Bone marrow (tissue), 2 donors: ENCODE results near the gene MRPS10.
"Not testable (repeated sequence)": the region's sequence is repeated elsewhere in the genome, so short reads cannot be mapped to it uniquely, and the experiment has no call there.

ENCODE experiments used
- DNase-seq, 2 donors: peaks; one replicate each; lab custom pipeline; 2025; lab: John Stamatoyannopoulos, UW

Gene MRPS10

DNA sequence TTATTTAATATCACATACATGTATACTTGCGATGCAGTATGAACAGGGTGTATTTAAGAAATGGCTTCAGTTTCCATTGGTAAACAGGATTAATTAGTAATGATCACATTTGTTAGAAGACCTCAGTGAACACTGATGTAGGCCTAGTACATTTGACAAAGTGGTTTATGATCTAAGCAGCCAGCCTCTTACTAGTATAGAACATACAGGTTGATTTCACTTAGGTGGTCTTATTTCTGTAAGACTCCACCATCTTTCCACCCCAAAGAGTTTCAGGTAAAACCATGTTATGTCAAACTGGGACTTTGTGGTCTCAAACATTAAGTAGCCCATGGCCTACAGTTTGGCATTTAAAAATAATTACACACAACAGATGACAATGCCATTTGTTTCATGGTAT, 20.2 kb upstream of the MRPS10 start:
- no peak for DNase-seq

GRCh38 chr6:42236682-42237473, 19.2 kb upstream of the MRPS10 start:
- DNase-seq = no peak

DNA sequence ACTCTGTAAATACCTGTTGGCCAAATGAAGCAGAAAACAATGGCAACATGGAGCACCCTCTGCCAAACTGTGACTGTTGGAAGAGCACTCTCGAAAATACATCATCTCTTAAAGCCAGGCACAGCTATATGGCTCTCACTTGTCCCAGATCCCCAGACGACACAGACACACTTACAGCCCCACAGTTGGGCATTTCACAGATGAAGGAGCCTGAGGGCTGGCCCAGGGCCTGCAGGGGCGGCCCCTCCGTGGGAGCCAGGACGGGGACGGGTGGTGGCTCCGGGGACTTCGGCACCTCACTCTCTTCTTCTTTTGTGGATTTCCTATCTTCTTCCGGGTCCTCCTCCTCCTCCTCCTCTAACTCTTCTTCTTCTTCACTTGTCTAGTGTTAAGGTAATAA, 18.4 kb upstream of the MRPS10 start:
- no peak for DNase-seq

- no peak for DNase-seq
Measured at GRCh38 chr6:42232035-42232434, 14.4 kb upstream of the MRPS10 start.

DNA sequence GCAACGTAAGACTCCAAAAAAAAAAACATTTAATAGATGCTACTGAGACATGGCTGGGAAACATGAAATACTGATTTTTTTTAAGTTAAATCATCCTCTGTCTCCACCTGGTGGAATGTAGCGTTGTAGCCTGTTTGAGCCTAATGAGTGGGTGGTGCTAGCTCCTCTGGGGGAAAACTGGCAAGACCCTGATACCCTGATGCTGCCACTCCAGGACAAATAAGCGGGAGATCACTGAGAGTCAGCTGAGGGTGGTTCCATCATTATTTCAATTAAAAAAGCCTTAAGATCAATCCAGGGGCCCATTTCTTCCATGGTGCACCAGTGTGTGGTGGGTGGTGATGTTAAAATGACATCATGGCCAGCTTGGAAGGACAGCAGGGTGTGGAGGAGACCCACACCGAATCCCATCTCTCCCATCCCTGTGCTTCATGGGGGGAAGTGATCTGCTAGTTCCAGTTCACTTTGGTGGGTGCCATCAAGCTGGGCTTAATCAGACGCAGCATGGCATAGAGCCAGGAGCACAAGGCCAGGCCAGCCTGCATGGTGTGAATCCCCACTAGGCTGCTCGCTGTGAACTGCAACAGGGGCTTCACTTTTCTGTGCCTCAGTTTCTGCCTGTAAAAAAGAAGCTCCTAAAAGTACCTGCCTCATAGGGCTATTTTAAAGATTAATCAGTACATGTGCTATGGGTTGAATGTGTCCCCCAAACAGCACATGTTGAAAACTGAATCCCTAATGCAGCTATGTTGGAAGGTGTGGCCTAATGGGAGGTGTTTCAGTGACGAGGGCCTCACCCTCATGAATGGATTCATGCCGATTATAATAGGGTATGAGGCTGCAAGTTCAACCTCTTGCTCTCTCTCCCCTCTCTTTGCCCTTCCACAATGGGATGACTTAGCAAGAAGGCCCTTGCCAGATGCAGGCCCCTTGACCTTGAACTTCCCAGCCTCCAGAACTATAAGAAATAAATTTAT, 13.0 kb upstream of the MRPS10 start:
- DNase-seq = no peak

DNA sequence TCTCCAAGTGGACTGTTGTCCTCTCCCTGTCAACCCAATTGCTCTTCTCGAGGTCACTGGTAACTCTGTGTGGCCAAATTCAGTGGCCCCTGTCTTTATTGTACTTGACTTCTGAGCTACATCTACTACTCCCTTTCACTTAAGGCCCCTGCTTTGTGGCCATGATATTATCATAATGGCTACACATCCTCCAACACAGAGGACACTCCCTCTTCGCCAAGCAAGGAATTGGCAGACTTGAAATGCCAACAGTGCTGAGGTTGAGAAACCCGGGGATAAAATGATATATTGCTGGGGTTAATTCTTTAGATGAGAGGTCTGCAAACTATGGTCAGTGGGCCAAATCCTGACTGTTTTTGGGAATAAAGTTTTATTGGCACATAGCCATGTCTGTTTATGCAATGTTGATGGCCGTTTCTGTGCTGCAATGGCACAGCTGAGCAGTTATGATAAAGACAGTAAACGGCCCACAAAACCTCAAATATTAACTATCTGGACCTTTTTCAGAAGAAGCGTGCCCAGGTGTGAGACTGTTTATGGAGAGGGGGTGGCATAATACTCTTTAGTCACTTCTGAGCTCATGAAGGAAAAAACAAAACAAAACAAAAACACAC, 12.0 kb upstream of the MRPS10 start:
- DNase-seq = no peak

DNA sequence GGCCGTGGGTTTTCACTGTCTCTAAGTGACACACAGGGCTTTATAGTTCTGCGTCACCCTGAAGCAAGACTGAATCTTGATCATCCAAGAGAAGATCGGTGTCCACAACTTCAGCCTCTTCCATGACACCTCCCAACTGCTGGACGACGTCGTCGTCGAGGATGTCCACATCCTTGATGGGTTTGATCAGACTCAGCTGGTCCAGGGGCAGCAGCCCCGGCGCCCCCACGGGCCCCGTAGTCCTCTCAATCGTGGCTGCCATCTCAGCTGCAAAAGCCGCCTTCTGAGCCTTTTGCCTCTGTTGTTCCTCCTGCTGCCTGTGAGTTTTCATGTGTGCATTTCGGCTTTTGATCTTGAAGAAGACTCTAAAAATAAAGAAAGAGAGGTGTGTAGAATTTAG, 10.6 kb upstream of the MRPS10 start:
- no peak for DNase-seq

- DNase-seq = no peak
Measured at GRCh38 chr6:42227173-42227850, 9.7 kb upstream of the MRPS10 start.

GRCh38 chr6:42226645-42227143, 9.0 kb upstream of the MRPS10 start:
- DNase-seq = no peak

- no peak for DNase-seq
Measured at GRCh38 chr6:42226161-42226611, 8.5 kb upstream of the MRPS10 start.

- DNase-seq = no peak
Measured at GRCh38 chr6:42225419-42225818, 7.8 kb upstream of the MRPS10 start.

DNA sequence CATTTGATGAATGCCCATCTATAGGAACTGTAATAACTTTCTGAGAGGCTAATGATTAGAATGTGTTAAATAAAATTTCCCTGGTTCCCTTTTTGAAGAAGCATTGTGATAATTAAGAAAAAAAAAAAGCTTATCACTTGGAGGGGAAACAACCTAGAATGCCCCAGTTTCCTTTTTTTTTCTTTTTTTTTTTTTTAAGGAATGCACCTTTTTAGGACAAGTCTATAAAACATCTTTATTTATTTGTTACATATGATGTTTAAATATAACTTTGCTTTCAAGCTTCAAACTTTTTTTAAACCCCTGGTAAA, 7.3 kb upstream of the MRPS10 start:
- no peak for DNase-seq

DNA sequence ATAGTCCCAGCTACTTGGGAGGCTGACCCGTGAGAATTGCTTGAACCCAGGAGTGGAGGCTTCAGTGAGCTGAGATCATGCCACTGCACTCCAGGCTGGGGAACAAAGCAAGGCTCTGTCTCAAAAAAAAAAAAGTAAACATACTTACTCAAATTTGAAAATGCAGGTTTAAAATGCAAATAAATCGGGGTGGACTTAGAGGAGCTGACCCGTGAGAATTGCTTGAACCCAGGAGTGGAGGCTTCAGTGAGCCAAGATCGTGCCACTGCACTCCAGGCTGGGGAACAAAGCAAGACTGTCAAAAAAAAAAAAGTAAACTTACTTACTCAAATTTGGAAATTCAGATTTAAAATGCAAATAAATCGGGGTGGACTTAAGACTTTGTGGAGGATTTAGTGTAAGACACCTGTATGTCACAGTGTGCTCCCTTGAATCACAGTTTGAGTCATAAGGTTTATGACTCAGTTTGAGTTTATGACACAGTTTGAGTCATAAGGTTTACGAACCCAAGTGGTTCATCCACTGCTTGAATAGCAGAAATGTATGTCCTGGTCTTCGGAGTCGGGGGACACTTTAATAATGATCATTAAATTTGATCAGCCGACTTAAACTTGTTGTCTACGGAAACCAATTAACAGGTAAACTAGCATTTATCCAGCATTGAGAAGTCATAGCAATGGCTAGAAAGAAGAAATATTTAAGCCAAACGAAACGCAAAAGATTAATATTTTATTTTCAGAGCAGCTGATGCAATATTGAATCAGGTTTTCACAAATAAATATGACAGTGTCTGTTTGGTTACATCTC, 6.8 kb upstream of the MRPS10 start:
- DNase-seq = no peak

GRCh38 chr6:42222448-42222847, 4.8 kb upstream of the MRPS10 start:
- DNase-seq = no peak

DNA sequence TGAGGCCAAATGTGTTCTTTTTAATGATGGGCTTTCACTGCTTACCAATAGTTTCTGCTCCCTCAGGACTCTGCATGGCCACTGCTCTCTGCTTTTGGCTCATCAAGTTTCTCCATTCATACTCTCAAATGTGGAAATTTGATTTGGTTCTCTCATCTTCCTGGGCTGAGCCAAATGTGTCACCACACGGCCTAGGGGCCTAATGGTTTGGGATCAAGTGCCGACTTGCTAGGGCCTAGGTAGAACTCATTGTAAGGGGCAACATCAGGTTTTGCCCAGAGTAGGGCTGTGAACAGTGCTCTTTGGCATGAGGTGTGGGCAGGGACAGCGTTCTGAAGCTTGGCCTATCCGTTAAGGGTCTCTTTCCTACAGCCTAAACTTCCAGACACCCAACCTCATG, 3.9 kb upstream of the MRPS10 start:
- no peak for DNase-seq

GRCh38 chr6:42220807-42221206, 3.1 kb upstream of the MRPS10 start:
- no peak for DNase-seq

DNA sequence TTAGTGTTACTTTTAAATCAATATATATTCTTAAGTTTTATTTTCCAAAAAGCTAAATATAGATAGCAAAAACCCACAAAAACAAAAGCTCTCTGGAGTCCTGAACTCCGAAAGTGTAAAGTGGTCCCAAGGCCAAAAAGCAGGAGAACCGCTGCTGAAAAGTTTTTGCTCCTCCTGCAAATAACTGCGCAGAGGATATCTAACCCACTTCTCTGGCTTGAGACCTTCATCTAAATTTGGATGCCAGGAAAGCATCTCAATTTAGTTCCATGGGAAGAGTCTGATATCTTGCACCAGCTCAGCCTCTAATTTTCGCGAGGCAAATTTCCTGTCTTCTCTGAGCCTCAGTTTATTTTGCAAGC, 523 bp downstream of the MRPS10 start:
- no peak for DNase-seq

- not testable (repeated sequence) for DNase-seq
Measured at GRCh38 chr6:42216495-42216894, 1.2 kb downstream of the MRPS10 start.

GRCh38 chr6:42212442-42212841, 5.2 kb downstream of the MRPS10 start:
- DNase-seq = no peak

DNA sequence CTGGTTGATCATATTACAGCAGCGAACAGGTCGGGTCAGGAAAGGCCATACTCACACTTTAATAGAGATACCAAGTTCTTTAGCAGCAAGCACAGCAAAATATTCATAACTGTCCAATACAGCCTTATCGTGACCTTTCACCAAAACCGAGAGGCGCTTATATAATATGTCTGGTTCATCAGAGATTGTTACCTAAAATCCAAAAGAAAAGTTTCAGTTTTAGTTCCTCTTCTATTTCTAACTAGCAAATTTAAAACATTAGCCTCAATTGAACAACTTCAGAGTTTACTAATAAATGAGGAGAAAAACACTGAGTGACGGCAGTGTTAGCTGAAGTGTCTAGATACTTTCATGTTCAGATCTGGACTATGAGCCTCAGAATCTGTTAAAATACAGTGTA, 5.9 kb downstream of the MRPS10 start:
- no peak for DNase-seq

DNA sequence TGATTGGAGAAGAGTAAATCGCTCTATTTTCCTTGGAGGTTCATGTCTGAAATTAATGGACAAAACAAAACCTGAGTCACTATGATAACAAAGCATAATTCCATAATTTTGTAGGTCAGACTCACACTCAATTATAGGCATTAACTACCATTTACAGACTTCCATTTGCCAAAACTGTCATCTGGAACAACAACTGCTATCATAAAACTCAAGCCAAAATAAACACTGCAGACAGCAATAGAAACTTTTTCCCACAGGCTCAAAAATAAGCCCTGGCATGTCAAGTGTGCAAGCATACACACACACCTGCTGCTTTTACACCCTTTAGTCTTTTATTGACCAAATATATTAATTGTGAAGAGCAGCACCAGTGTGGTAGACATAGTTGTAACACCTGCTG, 7.1 kb downstream of the MRPS10 start:
- no peak for DNase-seq
